Neutrophil (primary cell): Measurements from ENCODE around the gene MPDZ.

Experiments
- H3K27ac ChIP-seq: fragments of 200-600 bp; sonication (generic); 2 replicates; pipeline ENCODE4 v1.5.1; 2016; ENCODE audit warnings: mild to moderate bottlenecking, moderate library complexity
- H3K27me3 ChIP-seq: fragments of 200-600 bp; sonication (generic); 2 replicates; pipeline ENCODE4 v1.6.0; 2016; ENCODE audit warnings: mild to moderate bottlenecking
- H3K36me3 ChIP-seq: fragments of 200-600 bp; sonication (generic); 2 replicates; pipeline ENCODE4 v1.5.1; 2017
- H3K4me1 ChIP-seq, 2 experiments: fragments of 200-600 bp in 1 of 2; sonication (generic) in 1 of 2; 1 replicate in 1 of 2; 2 replicates in 1 of 2; pipeline versions ENCODE4 v1.5.1 to v1.6.1; 2013 to 2016; ENCODE audit warnings: low read depth in 1 of 2, low read length in 1 of 2, mild to moderate bottlenecking in 1 of 2, moderate library complexity in 1 of 2; ENCODE audit not compliant: control insufficient read depth in 1 of 2, insufficient read depth in 1 of 2
- H3K4me3 ChIP-seq, 2 experiments: fragments of 200-600 bp in 1 of 2; sonication (generic) in 1 of 2; 1 replicate in 1 of 2; 2 replicates in 1 of 2; pipeline ENCODE4 v1.5.1; 2013 to 2016; ENCODE audit warnings: low read depth in 1 of 2, low read length in 1 of 2, mild to moderate bottlenecking in 1 of 2, moderate library complexity in 1 of 2
- H3K9me3 ChIP-seq: fragments of 200-600 bp; sonication (generic); 2 replicates; pipeline ENCODE4 v1.5.1; 2016
- CTCF ChIP-seq: fragments of 200-600 bp; sonication (generic); IDR thresholded peaks from 2 replicates; pipeline ENCODE4 v1.5.1; 2016; ENCODE audit warnings: antibody characterized with exemption

MPDZ gene

GRCh38 chr9:13149454-13149853 is 130.0 kb downstream of the MPDZ start:
- no peaks in the 10 kb centered on the region for H3K9me3 ChIP-seq
- no peaks in the 10 kb centered on the region for H3K4me1 ChIP-seq
- no peak overlapping the region for H3K27ac ChIP-seq
- H3K4me3 ChIP-seq = no peak overlapping the region
- no peaks in the 10 kb centered on the region for H3K27me3 ChIP-seq
- TF ChIP-seq CTCF = no peak
- H3K36me3 ChIP-seq = no peaks in the 10 kb centered on the region

DNA sequence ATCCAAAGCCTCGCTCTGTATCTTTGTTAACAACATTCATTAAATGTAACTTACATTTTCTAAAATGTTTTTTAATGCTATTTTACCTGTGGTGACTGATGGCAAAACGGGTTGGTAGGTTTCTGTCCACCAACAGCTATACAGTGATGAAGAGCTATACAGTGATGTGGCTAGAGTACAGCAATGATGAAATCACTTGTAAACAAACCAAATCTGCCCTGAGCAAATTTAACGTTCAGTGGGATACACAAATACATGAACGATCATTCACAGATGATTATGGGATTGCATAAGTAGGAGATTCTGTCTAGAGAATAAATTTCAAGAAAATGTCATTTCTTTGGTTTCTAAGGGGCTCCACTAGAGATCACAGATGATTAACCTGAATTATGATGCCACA is 132.7 kb downstream of the MPDZ start:
- Histone ChIP-seq H3K4me3 (no peak overlapping the region), H3K36me3 (no peaks in the 10 kb centered on the region), H3K27ac (no peak overlapping the region), H3K9me3 (no peaks in the 10 kb centered on the region), H3K27me3 (no peaks in the 10 kb centered on the region), H3K4me1 (no peaks in the 10 kb centered on the region)
- no peak for TF ChIP-seq CTCF

- TF ChIP-seq CTCF = no peak
Observed at GRCh38 chr9:13145340-13145739, 134.2 kb downstream of the MPDZ start.

GRCh38 chr9:13144166-13144775 is 135.2 kb downstream of the MPDZ start:
- TF ChIP-seq CTCF = no peak
- no peak overlapping the region for H3K4me3 ChIP-seq

More at GRCh38 chr9:13145340-13145739, 134.2 kb downstream of the MPDZ start:
- no peaks in the 10 kb centered on the region for H3K4me1 ChIP-seq
- H3K27me3 ChIP-seq = no peaks in the 10 kb centered on the region
- H3K4me3 ChIP-seq = no peak overlapping the region
- no peaks in the 10 kb centered on the region for H3K36me3 ChIP-seq
- no peak overlapping the region for H3K27ac ChIP-seq
- H3K9me3 ChIP-seq = no peaks in the 10 kb centered on the region

GRCh38 chr9:13143281-13143680 is 136.2 kb downstream of the MPDZ start:
- TF ChIP-seq CTCF = no peak
- no peak overlapping the region for H3K27ac ChIP-seq
- H3K27me3 ChIP-seq = no peaks in the 10 kb centered on the region
- H3K9me3 ChIP-seq = no peaks in the 10 kb centered on the region
- no peak overlapping the region for H3K4me3 ChIP-seq
- H3K36me3 ChIP-seq = no peaks in the 10 kb centered on the region
- H3K4me1 ChIP-seq = no peaks in the 10 kb centered on the region

More at GRCh38 chr9:13144166-13144775, 135.2 kb downstream of the MPDZ start:
- H3K27ac ChIP-seq = no peak overlapping the region
- H3K9me3 ChIP-seq = no peaks in the 10 kb centered on the region
- no peaks in the 10 kb centered on the region for H3K36me3 ChIP-seq
- no peaks in the 10 kb centered on the region for H3K27me3 ChIP-seq
- H3K4me1 ChIP-seq = no peaks in the 10 kb centered on the region
